Stomach smooth muscle (tissue), 2 donors: ENCODE data around the gene TMEM39A.

Experiments used
- H3K27ac ChIP-seq: one replicate; pipeline ENCODE4 v1.7.0; 2013; ENCODE audit warnings: mild to moderate bottlenecking, low read length, inconsistent platforms
- H3K27me3 ChIP-seq, 2 donors: one replicate each; pipeline ENCODE4 v1.7.0; 2013; ENCODE audit warnings: low read length in 2 of 2; ENCODE audit not compliant: insufficient read depth in 2 of 2, control insufficient read depth in 1 of 2
- H3K36me3 ChIP-seq, 2 donors: one replicate each; pipeline ENCODE4 v1.7.0; 2013; ENCODE audit warnings: low read length in 2 of 2; ENCODE audit not compliant: control insufficient read depth in 2 of 2, insufficient read depth in 2 of 2
- H3K4me1 ChIP-seq: one replicate; pipeline ENCODE4 v1.7.0; 2013; ENCODE audit warnings: low read length; ENCODE audit not compliant: control insufficient read depth, insufficient read depth
- H3K4me3 ChIP-seq, 2 donors: one replicate each; pipeline ENCODE4 v1.7.0; 2013; ENCODE audit warnings: low read length in 2 of 2
- H3K9ac ChIP-seq, 2 donors: one replicate each; pipeline ENCODE4 v1.7.0; 2013; ENCODE audit warnings: low read length in 2 of 2, mild to moderate bottlenecking in 1 of 2
- H3K9me3 ChIP-seq, 2 donors: one replicate each; pipeline ENCODE4 v1.7.0; 2013; ENCODE audit warnings: low read length in 2 of 2; ENCODE audit not compliant: control insufficient read depth in 2 of 2
- donor health status: healthy.
- donor health status: Pancreatic carcinoma.

The TMEM39A gene

GRCh38 chr3:119418641-119419040 is 44.8 kb downstream of the TMEM39A start:
- Histone ChIP-seq H3K4me1 (no peaks in the 10 kb centered on the region), H3K27ac (no peak overlapping the region), H3K36me3 (peaks cover 0 to 13% of the 10 kb centered on the region in 2 donors)

GRCh38 chr3:119417771-119418512 is 45.5 kb downstream of the TMEM39A start:
- Histone ChIP-seq H3K27me3 (no peaks in the 10 kb centered on the region), H3K4me3 (no peak overlapping the region), H3K9ac (no peak overlapping the region), H3K36me3 (peaks cover 0 to 13% of the 10 kb centered on the region in 2 donors), H3K9me3 (no peaks in the 10 kb centered on the region), H3K27ac (no peak overlapping the region), H3K4me1 (no peaks in the 10 kb centered on the region)

More at GRCh38 chr3:119418641-119419040, 44.8 kb downstream of the TMEM39A start:
- Histone ChIP-seq H3K27me3 (no peaks in the 10 kb centered on the region), H3K9me3 (no peaks in the 10 kb centered on the region), H3K9ac (no peak overlapping the region), H3K4me3 (no peak overlapping the region)

GRCh38 chr3:119416873-119417272 is 46.5 kb downstream of the TMEM39A start:
- Histone ChIP-seq H3K9ac (no peak overlapping the region), H3K4me3 (no peak overlapping the region), H3K9me3 (no peaks in the 10 kb centered on the region), H3K27ac (no peak overlapping the region), H3K27me3 (no peaks in the 10 kb centered on the region), H3K36me3 (peaks cover 0 to 15% of the 10 kb centered on the region in 2 donors), H3K4me1 (no peaks in the 10 kb centered on the region)

GRCh38 chr3:119413603-119414280 is 49.7 kb downstream of the TMEM39A start:
- Histone ChIP-seq H3K9ac (no peak overlapping the region), H3K4me3 (no peak overlapping the region), H3K27ac (no peak overlapping the region), H3K9me3 (no peaks in the 10 kb centered on the region), H3K4me1 (no peaks in the 10 kb centered on the region), H3K36me3 (peaks cover 13 to 33% of the 10 kb centered on the region in 2 donors), H3K27me3 (no peaks in the 10 kb centered on the region)

GRCh38 chr3:119409844-119410243 is 53.6 kb downstream of the TMEM39A start:
- Histone ChIP-seq H3K36me3 (peaks cover 13 to 31% of the 10 kb centered on the region in 2 donors), H3K9me3 (no peaks in the 10 kb centered on the region), H3K27me3 (no peaks in the 10 kb centered on the region), H3K4me1 (no peaks in the 10 kb centered on the region), H3K4me3 (no peak overlapping the region), H3K9ac (no peak overlapping the region), H3K27ac (no peak overlapping the region)

- Histone ChIP-seq H3K4me3 (no peak overlapping the region), H3K27me3 (no peaks in the 10 kb centered on the region), H3K9ac (no peak overlapping the region), H3K27ac (no peak overlapping the region), H3K4me1 (no peaks in the 10 kb centered on the region), H3K9me3 (no peaks in the 10 kb centered on the region), H3K36me3 (peaks cover 17 to 24% of the 10 kb centered on the region in 2 donors)
Measured at GRCh38 chr3:119408243-119408950, 55.0 kb downstream of the TMEM39A start.

- no peak overlapping the region for H3K4me3 ChIP-seq
- no peaks in the 10 kb centered on the region for H3K9me3 ChIP-seq
- H3K9ac ChIP-seq: no peak overlapping the region
- H3K27ac ChIP-seq: no peak overlapping the region
- H3K4me1 ChIP-seq: no peaks in the 10 kb centered on the region
- H3K27me3 ChIP-seq: no peaks in the 10 kb centered on the region
- H3K36me3 ChIP-seq: peaks cover 13 to 24% of the 10 kb centered on the region in 2 donors
Measured at GRCh38 chr3:119405315-119405714, 58.1 kb downstream of the TMEM39A start.

- no peak overlapping the region for H3K9ac ChIP-seq
- no peaks in the 10 kb centered on the region for H3K4me1 ChIP-seq
- no peaks in the 10 kb centered on the region for H3K9me3 ChIP-seq
- no peak overlapping the region for H3K4me3 ChIP-seq
- H3K36me3 ChIP-seq: peaks cover 12 to 22% of the 10 kb centered on the region in 2 donors
- no peaks in the 10 kb centered on the region for H3K27me3 ChIP-seq
- no peak overlapping the region for H3K27ac ChIP-seq
Measured at GRCh38 chr3:119403201-119403600, 60.2 kb downstream of the TMEM39A start.

GRCh38 chr3:119402791-119403190 is 60.6 kb downstream of the TMEM39A start:
- no peak overlapping the region for H3K27ac ChIP-seq
- H3K36me3 ChIP-seq: peaks cover 12 to 22% of the 10 kb centered on the region in 2 donors

GRCh38 chr3:119401503-119402440 is 61.6 kb downstream of the TMEM39A start:
- no peak overlapping the region for H3K27ac ChIP-seq
- H3K27me3 ChIP-seq: no peaks in the 10 kb centered on the region
- no peak overlapping the region for H3K4me3 ChIP-seq
- H3K36me3 ChIP-seq: peaks cover 12 to 25% of the 10 kb centered on the region in 2 donors
- no peak overlapping the region for H3K9ac ChIP-seq
- H3K9me3 ChIP-seq: no peaks in the 10 kb centered on the region
- no peaks in the 10 kb centered on the region for H3K4me1 ChIP-seq

More at GRCh38 chr3:119402791-119403190, 60.6 kb downstream of the TMEM39A start:
- H3K9me3 ChIP-seq: no peaks in the 10 kb centered on the region
- H3K27me3 ChIP-seq: no peaks in the 10 kb centered on the region
- H3K4me3 ChIP-seq: no peak overlapping the region
- no peaks in the 10 kb centered on the region for H3K4me1 ChIP-seq
- no peak overlapping the region for H3K9ac ChIP-seq
